Measurements from ENCODE around the gene TNFAIP1. TPM values are rescaled to one million over a fixed set of nuclear protein-coding genes. Genes with fewer than 3 reads are reported as not detected.

The TNFAIP1 gene
- total RNA-seq, 1 donor from 2014 or later = 18.9 TPM

DNA sequence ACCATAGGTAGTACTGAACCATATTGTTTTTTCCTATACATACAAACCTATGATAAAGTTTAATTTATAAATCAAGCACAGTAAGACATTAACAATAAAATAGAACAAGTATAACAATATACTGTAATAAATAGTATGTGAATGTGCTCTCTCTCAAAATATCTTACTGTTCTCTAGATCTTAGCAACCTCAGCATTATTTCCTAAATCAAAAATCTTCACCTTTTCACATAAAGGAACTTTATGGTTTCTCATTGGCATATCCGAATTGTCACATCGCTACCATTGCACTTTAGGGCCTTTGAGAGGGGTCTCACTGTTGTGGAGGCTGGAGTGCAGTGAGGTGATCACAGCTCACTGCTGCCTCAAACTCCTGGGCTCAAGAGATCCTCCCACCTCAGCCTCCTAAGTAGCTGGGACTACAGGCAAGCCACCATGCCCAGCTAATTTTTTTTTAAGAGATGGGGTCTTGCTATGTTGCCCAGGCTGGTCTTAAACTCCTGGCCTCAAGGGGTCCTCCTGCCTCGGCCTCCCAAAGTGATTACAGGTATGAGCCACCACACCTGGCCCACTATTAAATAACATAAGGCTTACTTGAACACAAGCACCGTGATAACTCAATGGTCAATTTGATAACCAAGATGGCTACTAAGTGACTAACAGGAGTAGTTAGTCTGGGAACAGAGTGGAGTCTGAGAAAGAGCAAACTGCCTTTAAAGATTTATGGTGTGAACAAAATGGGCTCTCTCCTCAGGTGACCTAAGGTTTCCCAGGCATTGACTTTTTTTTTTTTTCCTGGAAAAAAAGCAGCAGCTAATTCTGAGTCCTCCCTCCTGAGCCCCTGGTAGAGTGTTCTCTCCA, 19.5 kb upstream of the TNFAIP1 start:
- intact Hi-C loops (cut with micrococcal nuclease) = loop anchor here (5.0 to 10.0 kb wide), 2 partner anchors 56 to 271 kb away; partner anchors contain the start of genes NLK, SARM1 and VTN
- no peak for DNase-seq
- POLR2A ChIA-PET = no interaction called here
- peaks cover 3% of the 10 kb centered on the region for H3K36me3 Mint-ChIP-seq (ENCODE audit: low read depth)
- TF ChIP-seq, protein P1, sequence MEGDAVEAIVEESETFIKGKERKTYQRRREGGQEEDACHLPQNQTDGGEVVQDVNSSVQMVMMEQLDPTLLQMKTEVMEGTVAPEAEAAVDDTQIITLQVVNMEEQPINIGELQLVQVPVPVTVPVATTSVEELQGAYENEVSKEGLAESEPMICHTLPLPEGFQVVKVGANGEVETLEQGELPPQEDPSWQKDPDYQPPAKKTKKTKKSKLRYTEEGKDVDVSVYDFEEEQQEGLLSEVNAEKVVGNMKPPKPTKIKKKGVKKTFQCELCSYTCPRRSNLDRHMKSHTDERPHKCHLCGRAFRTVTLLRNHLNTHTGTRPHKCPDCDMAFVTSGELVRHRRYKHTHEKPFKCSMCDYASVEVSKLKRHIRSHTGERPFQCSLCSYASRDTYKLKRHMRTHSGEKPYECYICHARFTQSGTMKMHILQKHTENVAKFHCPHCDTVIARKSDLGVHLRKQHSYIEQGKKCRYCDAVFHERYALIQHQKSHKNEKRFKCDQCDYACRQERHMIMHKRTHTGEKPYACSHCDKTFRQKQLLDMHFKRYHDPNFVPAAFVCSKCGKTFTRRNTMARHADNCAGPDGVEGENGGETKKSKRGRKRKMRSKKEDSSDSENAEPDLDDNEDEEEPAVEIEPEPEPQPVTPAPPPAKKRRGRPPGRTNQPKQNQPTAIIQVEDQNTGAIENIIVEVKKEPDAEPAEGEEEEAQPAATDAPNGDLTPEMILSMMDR (IDR thresholded peaks at IDR 0.05) = no peak
- H3K4me1 Mint-ChIP-seq = peaks cover 25% of the 10 kb centered on the region
- no peak for ATAC-seq (ENCODE audit: low read depth)
- H3K9me3 Mint-ChIP-seq = no peaks in the 10 kb centered on the region
- H3K4me3 Mint-ChIP-seq = no peak overlapping the region
- CTCF ChIA-PET = no interaction called here
- no peaks in the 10 kb centered on the region for H3K27me3 Mint-ChIP-seq
- no peak overlapping the region for H3K27ac Mint-ChIP-seq

DNA sequence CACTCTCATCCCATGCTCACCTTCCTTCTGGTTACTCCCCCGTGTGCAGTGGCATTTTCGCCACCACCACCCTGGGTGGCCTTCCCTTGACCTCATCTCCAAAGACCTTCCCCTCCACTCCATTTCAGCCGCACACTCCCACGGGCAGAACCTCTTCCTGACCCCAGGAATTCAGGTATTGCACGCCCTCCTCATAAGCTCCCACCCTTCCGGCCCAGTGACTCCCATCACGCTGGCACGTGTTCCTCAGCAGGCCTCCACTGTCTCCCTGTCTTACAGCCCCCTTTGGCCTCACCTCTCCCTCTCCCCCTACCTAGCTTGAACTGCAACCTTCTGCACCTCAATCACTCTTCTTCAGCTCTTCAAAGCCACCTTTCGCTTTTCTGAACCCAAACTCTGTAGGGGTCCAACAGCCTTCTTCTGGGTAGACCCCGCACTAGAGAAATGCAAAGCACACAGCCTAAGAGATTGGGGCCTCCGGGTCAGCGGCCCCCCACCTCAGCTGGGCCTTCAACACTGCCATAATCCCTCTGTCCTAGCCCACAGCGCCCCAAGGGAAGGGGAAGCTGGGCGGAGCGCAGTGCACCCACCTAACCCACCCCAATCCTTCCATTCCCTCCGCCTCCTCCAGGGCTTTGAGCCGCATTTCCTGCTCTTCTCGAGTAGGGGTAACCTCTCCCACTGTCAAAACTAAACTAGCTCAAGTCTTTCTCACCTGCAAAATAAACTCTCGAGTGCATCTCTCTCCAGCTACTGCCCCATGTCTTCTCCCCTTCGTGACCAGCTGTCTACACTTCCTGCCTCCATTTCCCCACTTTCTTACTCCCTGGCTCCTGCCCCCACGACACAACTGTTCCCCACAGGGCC, 18.2 kb upstream of the TNFAIP1 start:
- Mint-ChIP-seq H3K27ac (no peak overlapping the region), H3K27me3 (no peaks in the 10 kb centered on the region), H3K4me3 (peak overlapping the region; percentile 90), H3K9me3 (no peaks in the 10 kb centered on the region), H3K36me3 (ENCODE audit: low read depth) (peaks cover 3% of the 10 kb centered on the region), H3K4me1 (peaks cover 25% of the 10 kb centered on the region)
- POLR2A ChIA-PET = interaction anchor here (2.5 to 2.8 kb wide), 2 partner anchors 18 to 40 kb away, joined by 7 to 20 read pairs; partner anchors contain the start of genes IFT20, POLDIP2 and TNFAIP1
- TF ChIP-seq, protein P1 (IDR thresholded peaks at IDR 0.05) = no peak
- ATAC-seq (ENCODE audit: low read depth) = no peak
- CTCF ChIA-PET = no interaction called here
- no peak for DNase-seq
- intact Hi-C loops (cut with micrococcal nuclease) = loop anchor here (5.0 to 10.0 kb wide), 2 partner anchors 55 to 273 kb away; partner anchors contain the start of genes NLK, SARM1 and VTN

GRCh38 chr17:28317966-28318758, 17.4 kb upstream of the TNFAIP1 start:
- intact Hi-C loops (cut with micrococcal nuclease) = loop anchor here (5.0 to 10.0 kb wide), 2 partner anchors 54 to 273 kb away; partner anchors contain the start of genes NLK, SARM1 and VTN
- H3K27me3 Mint-ChIP-seq = no peaks in the 10 kb centered on the region
- no peaks in the 10 kb centered on the region for H3K9me3 Mint-ChIP-seq
- ChIA-PET CTCF (no interaction called here), POLR2A (interaction anchor here (0.7 to 2.8 kb wide), 4 partner anchors 17 to 821 kb away, joined by 3 to 20 read pairs (median 5); partner anchors contain the start of genes ALDOC, IFT20, POLDIP2 and TNFAIP1)
- TF ChIP-seq, protein P1 (IDR thresholded peaks at IDR 0.05) = no peak
- DNase-seq = no peak
- peaks cover 3% of the 10 kb centered on the region for H3K36me3 Mint-ChIP-seq (ENCODE audit: low read depth)
- no peak for ATAC-seq (ENCODE audit: low read depth)
- H3K4me1 Mint-ChIP-seq = peaks cover 25% of the 10 kb centered on the region
- peak overlapping the region; percentile 90 for H3K4me3 Mint-ChIP-seq
- peak overlapping the region; percentile 76 for H3K27ac Mint-ChIP-seq

GRCh38 chr17:28318759-28319597, 16.6 kb upstream of the TNFAIP1 start, which contains the start of gene TMEM97:
Gene TMEM97 (plus strand): TSS chr17:28319200. CDS start chr17:28319240, 40 bp downstream.
- peak; percentile 98 for ATAC-seq (ENCODE audit: low read depth)
- POLR2A ChIA-PET = interaction anchor here (0.7 to 2.8 kb wide), 4 partner anchors 17 to 820 kb away, joined by 3 to 20 read pairs (median 5); partner anchors contain the start of genes ALDOC, IFT20, POLDIP2 and TNFAIP1
- Mint-ChIP-seq H3K4me3 (peak within 1 kb of the TSS; percentile 90), H3K27me3 (no peaks in the 10 kb centered on the region), H3K9me3 (no peaks in the 10 kb centered on the region), H3K36me3 (ENCODE audit: low read depth) (peaks cover 3% of the 10 kb centered on the region), H3K27ac (peak within 1 kb of the TSS; percentile 76), H3K4me1 (peaks cover 25% of the 10 kb centered on the region)
- CTCF ChIA-PET = interaction anchor here (0.9 kb wide), 1 partner anchor 98 kb away, joined by 5 read pairs; no protein-coding TSS in a partner anchor
- peak; percentile 85 for DNase-seq
- TF ChIP-seq, protein P1 (IDR thresholded peaks at IDR 0.05) = no peak
- intact Hi-C loops (cut with micrococcal nuclease) = loop anchor here (1.0 to 10.0 kb wide), 4 partner anchors 16 to 274 kb away; partner anchors contain the start of genes IFT20, NLK, POLDIP2 and SARM1
